RWPE1 (cell line): ENCODE results near the gene FBXL5.

Experiments used
- CTCF ChIA-PET: fragments of 350-600 bp; sonication (Branson Sonifier 250); formaldehyde crosslinking; extraction: SDS; loops from one replicate; lab custom pipeline; 2021; lab: Yijun Ruan, JAX
- POLR2A ChIA-PET: fragments of 400-600 bp; formaldehyde crosslinking; extraction: SDS; loops from one replicate; lab custom pipeline; 2020; ENCODE audit warnings: antibody characterized with exemption; ENCODE audit not compliant: low non-redundant PET; lab: Yijun Ruan, JAX
- DNase-seq: peaks from one replicate; pipeline ENCODE4 v3.0.0; 2012; ENCODE audit warnings: low spot score
- H3K27ac ChIP-seq: fragments of 450-650 bp; 2 replicates; pipeline ENCODE4 v1.5.1; 2017
- CTCF ChIP-seq: fragments of 450-650 bp; conservative IDR thresholded peaks from 2 replicates; pipeline ENCODE4 v1.5.1; 2017; ENCODE audit warnings: low read depth, mild to moderate bottlenecking

FBXL5 gene

GRCh38 chr4:15695240-15695699 is 40.1 kb upstream of the FBXL5 start:
- POLR2A ChIA-PET: no interaction called here
- TF ChIP-seq CTCF: no peak
- CTCF ChIA-PET: interaction anchor here (0.7 to 0.8 kb wide), 2 partner anchors 13 to 188 kb away, joined by 3 read pairs; no protein-coding TSS in a partner anchor
- DNase-seq: peak; percentile 70
- H3K27ac ChIP-seq: peak overlapping the region; percentile 88

DNA sequence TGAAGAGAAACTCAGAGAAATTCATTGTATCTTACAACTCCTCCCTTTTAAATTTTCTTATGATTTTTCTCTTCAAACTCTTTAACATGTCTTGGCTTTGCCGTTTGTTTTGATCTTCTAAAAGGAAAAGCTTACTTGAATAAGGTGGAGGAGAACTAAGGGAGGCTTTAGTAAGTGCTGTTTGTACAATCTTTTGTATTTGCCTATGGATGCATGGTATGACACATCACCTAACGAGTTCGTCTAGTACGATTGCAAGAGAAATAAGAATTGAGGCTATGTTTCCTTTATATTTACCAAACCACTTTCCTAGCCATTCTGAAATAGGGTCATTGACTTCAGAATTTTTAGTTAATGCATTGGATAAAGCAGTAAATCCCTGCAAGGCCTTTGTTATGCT is 39.3 kb upstream of the FBXL5 start:
- no peak overlapping the region for H3K27ac ChIP-seq
- no peak for TF ChIP-seq CTCF
- ChIA-PET POLR2A (no interaction called here), CTCF (interaction anchor here (0.7 kb wide), 2 partner anchors 107 to 187 kb away, joined by 3 read pairs; no protein-coding TSS in a partner anchor)
- DNase-seq: no peak

DNA sequence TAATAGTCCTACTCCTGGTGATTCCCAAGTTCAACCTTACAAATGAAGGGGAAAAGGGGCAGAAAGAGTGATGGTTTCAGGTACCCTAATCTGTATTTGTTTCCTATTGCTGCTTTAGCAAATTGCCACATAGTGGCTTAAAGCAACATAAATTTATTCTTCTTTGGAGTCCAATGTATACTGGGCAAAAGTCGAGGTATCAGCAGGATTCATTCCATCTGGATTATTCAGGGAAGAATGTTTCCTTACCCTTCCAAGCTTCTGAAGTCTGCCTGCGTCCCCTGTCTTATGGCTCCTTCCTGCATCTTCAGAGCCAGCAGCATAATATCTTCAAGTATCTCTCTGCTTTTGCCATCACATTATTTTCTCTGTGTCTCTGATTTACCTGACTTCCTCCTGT is 37.4 kb upstream of the FBXL5 start:
- TF ChIP-seq CTCF: no peak
- DNase-seq: no peak
- H3K27ac ChIP-seq: no peak overlapping the region
- POLR2A ChIA-PET: no interaction called here
- CTCF ChIA-PET: no interaction called here

DNA sequence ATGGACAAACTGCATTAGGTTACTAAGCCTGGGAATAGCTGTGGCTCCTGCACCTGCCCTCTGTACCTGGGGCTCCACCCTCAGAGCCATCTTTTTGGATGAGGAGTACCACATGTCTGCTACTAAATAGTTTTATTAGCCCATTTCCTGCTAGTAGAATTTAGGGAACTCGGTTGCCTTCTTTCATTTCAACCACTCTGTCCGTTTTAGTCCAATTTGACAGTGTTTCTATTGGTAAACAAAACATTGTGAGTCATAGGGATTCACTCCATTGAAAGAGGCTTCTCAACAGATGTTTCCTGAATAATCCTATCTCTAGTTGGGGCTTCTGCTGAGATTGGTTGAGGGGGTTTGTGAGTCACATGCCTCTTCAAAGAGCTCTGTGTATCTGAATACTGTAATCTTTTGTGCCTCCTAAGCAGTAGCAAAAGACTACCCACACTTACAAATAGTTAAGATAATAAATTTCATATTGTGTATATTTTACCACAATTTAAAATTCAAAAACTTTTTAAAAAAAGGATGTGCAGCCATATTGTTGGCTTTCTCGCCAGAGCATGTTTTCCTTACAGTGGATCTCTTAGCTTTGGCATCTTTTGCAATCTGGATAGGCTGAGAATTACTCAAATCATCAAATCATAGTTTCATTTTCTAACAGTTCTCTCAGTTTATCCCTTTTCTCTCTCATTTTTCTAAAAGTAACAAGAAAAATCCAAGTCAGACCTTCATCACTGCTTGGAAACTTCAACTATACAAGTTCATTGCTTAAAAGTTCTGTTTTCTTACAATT is 36.4 kb upstream of the FBXL5 start:
- ChIA-PET POLR2A (no interaction called here), CTCF (no interaction called here)
- H3K27ac ChIP-seq: no peak overlapping the region
- DNase-seq: no peak
- no peak for TF ChIP-seq CTCF

DNA sequence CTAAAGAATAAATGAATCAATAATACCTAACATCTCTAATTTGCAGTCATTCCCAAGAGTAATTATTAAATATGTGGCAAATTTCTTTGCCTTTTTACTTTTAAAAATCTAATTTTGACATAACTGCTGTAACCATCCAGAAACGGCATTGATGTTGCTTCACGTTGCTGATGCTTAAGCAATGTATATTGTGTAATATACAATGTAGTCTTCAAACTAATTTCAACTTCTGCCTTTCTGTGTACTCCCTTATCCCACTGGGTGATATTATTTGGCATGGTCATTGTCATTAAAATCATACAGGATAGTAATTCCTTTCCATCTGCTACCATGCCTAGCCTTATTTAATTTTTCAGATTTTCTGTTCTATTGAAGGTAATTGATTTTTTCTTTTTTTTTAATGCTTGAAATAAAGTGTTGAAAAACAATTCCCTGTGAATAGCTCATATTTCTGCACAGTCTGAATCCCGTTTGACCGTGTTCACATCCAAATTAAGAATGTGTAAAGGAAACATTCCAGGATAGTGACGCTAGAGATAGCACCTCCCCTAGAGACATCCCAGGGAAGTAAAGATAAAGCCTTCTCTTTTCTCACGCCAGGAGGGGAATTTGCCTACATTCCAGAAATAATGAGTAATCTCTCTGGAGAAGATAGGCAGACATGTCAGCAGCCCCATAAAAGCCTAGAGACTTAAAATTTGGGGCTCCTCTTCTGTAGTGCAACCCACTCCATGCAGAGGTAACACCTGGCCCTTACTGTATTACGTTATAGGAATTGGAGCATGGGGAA is 35.1 kb upstream of the FBXL5 start:
- peak; percentile 72 for DNase-seq
- H3K27ac ChIP-seq: no peak overlapping the region

More for the DNA sequence above, 35.1 kb upstream of the FBXL5 start:
- POLR2A ChIA-PET: no interaction called here
- no peak for TF ChIP-seq CTCF
- CTCF ChIA-PET: no interaction called here
